CD4-positive, alpha-beta T cell treated with Interleukin-12 subunit alpha and Interleukin-12 subunit beta, for 1 hour (primary cell): ENCODE measurements around the gene ZSCAN32.

Source experiments
- DNase-seq: peaks from one replicate; pipeline ENCODE4 v3.0.0-alpha.2; 2020

Gene ZSCAN32

GRCh38 chr16:3355589-3355988 is 45.2 kb downstream of the ZSCAN32 start, which contains the start of gene OR2C1:
Gene OR2C1 (plus strand): TSS chr16:3355889. CDS start chr16:3355941, 52 bp downstream.
- DNase-seq, result no peak

GRCh38 chr16:3349175-3349574 is 51.6 kb downstream of the ZSCAN32 start:
- DNase-seq, result no peak

GRCh38 chr16:3348547-3349167 is 52.1 kb downstream of the ZSCAN32 start:
- DNase-seq, result no peak

- no peak for DNase-seq
These were observed 53.2 kb downstream of the ZSCAN32 start for GRCh38 chr16:3347586-3347985.

- no peak for DNase-seq
These were observed 54.8 kb downstream of the ZSCAN32 start for GRCh38 chr16:3346041-3346440.
